RWPE2 (cell line): ENCODE data around the gene ABCC8.

Experiments used
- ATAC-seq: fragments of 200-7000 bp; cut with Tn5 transposase; 3 replicates; pipeline ENCODE4 v1.9.1; 2021; ENCODE audit warnings: low read depth
- DNase-seq: peaks from one replicate; pipeline ENCODE4 v3.0.0-alpha.2; 2020; ENCODE audit warnings: low spot score
- H3K27ac ChIP-seq: fragments of 450-650 bp; 2 replicates; pipeline ENCODE4 v1.5.1; 2017; ENCODE audit warnings: mild to moderate bottlenecking; ENCODE audit not compliant: poor library complexity, severe bottlenecking
- H3K27me3 ChIP-seq: fragments of 250-450 bp; sonication (Bioruptor Pico); 2 replicates; pipeline ENCODE4 v1.5.1; 2021; ENCODE audit warnings: mild to moderate bottlenecking, moderate library complexity; ENCODE audit not compliant: insufficient read depth, poor library complexity, severe bottlenecking
- H3K36me3 ChIP-seq: fragments of 250-450 bp; sonication (Bioruptor Pico); 2 replicates; pipeline ENCODE4 v1.5.1; 2020; ENCODE audit warnings: low read depth, mild to moderate bottlenecking, moderate library complexity
- H3K4me1 ChIP-seq: fragments of 250-450 bp; sonication (Bioruptor Pico); 2 replicates; pipeline ENCODE4 v1.5.1; 2021; ENCODE audit warnings: mild to moderate bottlenecking, moderate library complexity; ENCODE audit not compliant: insufficient read depth, poor library complexity, severe bottlenecking
- H3K4me3 ChIP-seq: fragments of 250-450 bp; sonication (Bioruptor Pico); 2 replicates; pipeline ENCODE4 v1.5.1; 2021; ENCODE audit warnings: mild to moderate bottlenecking, moderate library complexity; ENCODE audit not compliant: severe bottlenecking
- H3K9me3 ChIP-seq: fragments of 250-450 bp; sonication (Bioruptor Pico); 2 replicates; pipeline ENCODE4 v1.5.1; 2021; ENCODE audit warnings: mild to moderate bottlenecking, moderate library complexity; ENCODE audit not compliant: severe bottlenecking
- CTCF ChIP-seq: fragments of 450-650 bp; IDR thresholded peaks from one replicate; pipeline ENCODE4 v1.5.1; 2017; ENCODE audit warnings: mild to moderate bottlenecking, moderate library complexity; ENCODE audit not compliant: poor library complexity, severe bottlenecking

ABCC8 gene

DNA sequence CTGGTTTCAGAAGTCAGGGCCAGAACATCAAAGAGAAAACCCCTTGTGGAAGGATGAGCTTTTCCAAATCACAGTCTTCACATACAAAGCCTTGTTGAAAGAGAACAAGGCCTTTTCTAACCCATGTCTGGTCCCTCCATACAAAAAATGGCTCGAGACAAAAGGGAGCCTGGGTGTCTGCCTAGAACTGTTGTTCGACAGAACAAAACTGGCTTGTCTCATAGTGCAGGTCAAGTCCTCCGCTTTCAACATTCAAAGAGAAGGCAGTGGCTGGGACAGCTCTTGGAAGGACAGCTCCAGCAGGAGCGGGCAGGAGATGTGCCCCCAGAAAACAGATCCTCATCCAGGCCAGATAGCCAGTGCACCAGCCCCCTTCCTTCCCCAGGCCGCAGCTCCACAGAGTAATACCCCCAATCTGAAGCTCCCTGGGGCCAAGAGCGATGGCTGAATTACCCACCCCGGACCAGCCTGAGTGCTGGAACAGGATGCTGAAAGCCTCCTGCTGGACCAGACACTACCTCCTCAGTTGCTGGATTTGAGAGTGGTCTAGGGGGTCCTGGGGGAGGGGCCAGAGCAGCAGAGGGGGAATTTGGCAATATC lies 40.0 kb upstream of the ABCC8 start:
- no peaks in the 10 kb centered on the region for H3K4me1 ChIP-seq
- ATAC-seq: no peak
- no peaks in the 10 kb centered on the region for H3K27me3 ChIP-seq
- TF ChIP-seq CTCF: no peak
- H3K27ac ChIP-seq: no peak overlapping the region
- H3K9me3 ChIP-seq: no peaks in the 10 kb centered on the region
- no peak overlapping the region for H3K4me3 ChIP-seq
- no peak for DNase-seq
- no peaks in the 10 kb centered on the region for H3K36me3 ChIP-seq

DNA sequence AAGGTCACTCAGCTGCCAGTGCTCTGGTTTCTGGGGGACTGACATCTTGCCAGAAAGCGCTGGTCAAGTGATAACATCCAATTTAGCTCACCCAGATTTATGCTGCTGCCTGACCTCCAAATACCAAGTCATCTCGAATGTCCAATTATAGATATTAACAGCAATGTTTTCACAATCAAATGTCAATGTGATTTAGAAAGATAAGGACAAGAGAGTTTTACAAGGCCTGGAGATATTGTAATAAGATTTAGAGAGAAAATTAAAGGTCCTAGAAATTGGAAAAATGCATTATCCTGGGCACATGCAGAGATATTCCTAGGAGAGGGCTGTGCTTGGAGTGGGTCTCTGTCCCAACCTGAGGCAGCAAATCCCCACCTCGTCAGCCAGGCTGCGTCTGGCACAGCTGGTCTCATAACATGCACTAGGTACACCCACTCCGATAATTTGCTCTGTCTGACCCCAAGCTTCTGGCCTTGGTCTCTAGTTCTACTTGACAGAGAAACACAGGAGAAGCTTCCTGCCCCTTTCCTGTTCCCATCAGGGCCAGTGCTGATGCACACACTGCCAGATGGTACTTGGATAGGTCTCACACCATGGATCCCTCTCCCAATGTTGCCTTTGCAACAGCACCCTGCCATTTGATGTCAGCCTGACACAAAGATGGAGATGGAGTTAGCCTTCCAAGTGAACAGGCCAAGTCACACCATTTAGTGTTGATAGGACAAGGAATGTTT lies 39.0 kb upstream of the ABCC8 start:
- Histone ChIP-seq H3K27ac (no peak overlapping the region), H3K27me3 (no peaks in the 10 kb centered on the region), H3K4me3 (no peak overlapping the region), H3K4me1 (no peaks in the 10 kb centered on the region), H3K36me3 (no peaks in the 10 kb centered on the region), H3K9me3 (no peaks in the 10 kb centered on the region)
- ATAC-seq (no peak), DNase-seq (no peak)
- no peak for TF ChIP-seq CTCF

- Histone ChIP-seq H3K27ac (no peak overlapping the region), H3K27me3 (no peaks in the 10 kb centered on the region), H3K4me3 (no peak overlapping the region), H3K36me3 (no peaks in the 10 kb centered on the region), H3K9me3 (no peaks in the 10 kb centered on the region), H3K4me1 (no peaks in the 10 kb centered on the region)
- ATAC-seq (no peak), DNase-seq (no peak)
- TF ChIP-seq CTCF: no peak
These were observed 37.8 kb upstream of the ABCC8 start for GRCh38 chr11:17514476-17514875.

DNA sequence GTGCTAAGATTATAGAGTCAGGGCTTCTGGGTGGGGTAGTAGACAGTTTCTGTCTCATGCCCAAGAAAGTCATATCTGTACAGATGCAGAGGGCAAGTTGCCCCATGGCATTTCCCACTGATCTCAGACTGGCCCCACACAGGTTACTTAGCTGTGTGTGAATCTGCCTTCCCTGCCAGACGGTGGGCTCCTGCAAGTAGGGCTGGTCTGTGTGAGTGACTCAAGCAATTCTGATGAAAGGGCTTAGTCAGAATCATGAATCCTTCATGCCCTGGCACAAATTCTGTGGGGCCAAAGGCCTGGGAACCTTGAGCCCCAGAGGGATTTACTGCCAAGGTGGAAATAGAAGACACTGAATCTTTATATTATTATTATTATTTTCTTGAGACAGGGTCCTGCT lies 37.2 kb upstream of the ABCC8 start:
- H3K36me3 ChIP-seq: no peaks in the 10 kb centered on the region
- no peak overlapping the region for H3K27ac ChIP-seq
- no peaks in the 10 kb centered on the region for H3K9me3 ChIP-seq
- ATAC-seq: peak; percentile 74
- no peaks in the 10 kb centered on the region for H3K27me3 ChIP-seq
- DNase-seq: no peak
- no peak overlapping the region for H3K4me3 ChIP-seq
- TF ChIP-seq CTCF: no peak
- no peaks in the 10 kb centered on the region for H3K4me1 ChIP-seq

GRCh38 chr11:17512101-17512500 lies 35.5 kb upstream of the ABCC8 start:
- ATAC-seq (no peak), DNase-seq (no peak)
- Histone ChIP-seq H3K36me3 (no peaks in the 10 kb centered on the region), H3K4me1 (no peaks in the 10 kb centered on the region), H3K27ac (no peak overlapping the region), H3K9me3 (no peaks in the 10 kb centered on the region), H3K27me3 (no peaks in the 10 kb centered on the region), H3K4me3 (no peak overlapping the region)
- TF ChIP-seq CTCF: no peak
